K562 (cell line): ENCODE measurements around the gene FBXL13. TPM values are rescaled to one million over a fixed set of nuclear protein-coding genes. Genes with fewer than 3 reads are reported as not detected.

ENCODE experiments used
- E2F1 ChIP-seq: sonication (generic); formaldehyde crosslinking; IDR thresholded peaks from 2 replicates; pipeline ENCODE4 v1.8.1; 2023; ENCODE audit warnings: mild to moderate bottlenecking, missing genetic modification reagents, moderate library complexity
- GMEB1 ChIP-seq: fragments of 250-450 bp; sonication (Bioruptor Pico); IDR thresholded peaks from 2 replicates; pipeline ENCODE4 v1.4.0; 2020; ENCODE audit warnings: mild to moderate bottlenecking
- HLTF ChIP-seq: fragments of 450-650 bp; IDR thresholded peaks from 2 replicates; pipeline ENCODE4 v1.6.1; 2016
- PURB ChIP-seq: sonication (generic); formaldehyde crosslinking; IDR thresholded peaks from 2 replicates; pipeline ENCODE4 v1.9.0; 2021; ENCODE audit warnings: low read depth, mild to moderate bottlenecking, missing genetic modification reagents
- RNF219 ChIP-seq: fragments of 250-450 bp; sonication (Bioruptor Pico); IDR thresholded peaks from 2 replicates; pipeline ENCODE4 v1.5.0; 2022; ENCODE audit warnings: mild to moderate bottlenecking
- SIN3A ChIP-seq, 2 experiments: fragments of 150-350 bp in 1 of 2; IDR thresholded peaks; 2 replicates each; pipeline ENCODE4 v1.6.1; 2011 to 2016; ENCODE audit warnings: borderline replicate concordance in 2 of 2, low read depth in 2 of 2, low read length in 2 of 2, mild to moderate bottlenecking in 2 of 2, moderate library complexity in 2 of 2; ENCODE audit not compliant: control insufficient read depth in 1 of 2
- SMAD4 ChIP-seq: fragments of 250-450 bp; sonication (Bioruptor Pico); conservative IDR thresholded peaks from 2 replicates; pipeline ENCODE4 v1.8.0; 2021; ENCODE audit warnings: inconsistent platforms, mild to moderate bottlenecking, moderate library complexity
- TEAD4 ChIP-seq, 2 experiments: sonication (generic) in 1 of 2; formaldehyde crosslinking in 1 of 2; IDR thresholded peaks; 2 replicates each; pipeline versions ENCODE4 v1.6.1 to v1.8.0; 2012 to 2022; ENCODE audit warnings: borderline replicate concordance in 1 of 2, inconsistent platforms in 1 of 2, low read length in 1 of 2, mild to moderate bottlenecking in 1 of 2, missing genetic modification reagents in 1 of 2
- VEZF1 ChIP-seq: fragments of 200-800 bp; sonication (Bioruptor generic); IDR thresholded peaks from 2 replicates; pipeline ENCODE4 v1.6.1; 2017; ENCODE audit warnings: missing genetic modification characterization, missing compliant biosample characterization
- ZNF124 ChIP-seq: sonication (generic); formaldehyde crosslinking; IDR thresholded peaks from 2 replicates; pipeline ENCODE4 v1.8.1; 2022; ENCODE audit warnings: missing genetic modification reagents
- ZNF780A ChIP-seq: fragments of 250-450 bp; sonication (Bioruptor Pico); IDR thresholded peaks from 2 replicates; pipeline ENCODE4 v1.5.0; 2021; ENCODE audit warnings: mild to moderate bottlenecking
- ZSCAN29 ChIP-seq: fragments of 450-650 bp; IDR thresholded peaks from 2 replicates; pipeline ENCODE4 v1.6.1; 2017
- polyA plus RNA-seq, 8 experiments: library from polyadenylated mRNA; depleted of rRNA in 4 of 8; stranded (reverse) in 5 of 8; unstranded in 3 of 8; fragments of >200 nt; fragmentation: Nextera tagmentation in 2 of 8; fragmentation: Illumina TruSeq in 1 of 8; extraction: Ambion mirVana in 2 of 8; extraction: Trizol in 1 of 8; gene quantifications; 2 replicates each; pipeline versions ENCODE4 v1.2.1 to v1.2.3, GENCODE V29; 2011 to 2014; ENCODE audit warnings: inconsistent platforms in 1 of 8, missing spikeins in 1 of 8
- total RNA-seq, 7 experiments: library from RNA; depleted of rRNA in 6 of 7; stranded (reverse); fragments of >200 nt in 6 of 7; fragmentation: Illumina TruSeq in 2 of 7; extraction: Trizol in 2 of 7; gene quantifications; 2 replicates each; pipeline versions ENCODE4 v1.2.1 to v1.2.3, GENCODE V29; 2011 to 2021; ENCODE audit warnings: low replicate concordance in 1 of 7

The FBXL13 gene
- total and polyA plus RNA-seq, 9 of the 15 experiments (the other 6 are each of a cell fraction or from before 2014, with no cell fraction given): 16.3 to 55.0 (median 25.4) TPM

DNA sequence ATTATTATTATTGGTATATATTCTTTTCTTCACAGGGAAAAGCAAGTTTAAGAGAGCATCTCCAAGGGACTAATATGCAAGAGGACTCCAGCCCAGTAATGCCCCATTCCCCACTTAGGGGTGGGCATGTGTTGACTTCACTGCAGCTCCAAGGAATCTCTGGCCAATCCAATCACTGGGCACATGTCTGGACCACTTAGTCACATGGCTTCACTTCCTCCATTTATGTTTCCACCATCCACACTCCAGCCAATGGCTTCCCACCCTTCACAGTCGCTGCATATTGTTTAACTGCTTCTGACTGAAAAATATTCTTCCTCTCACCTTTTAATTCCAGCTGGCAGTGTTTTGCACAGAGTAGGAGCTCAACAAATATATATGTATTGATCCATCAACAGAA is 43.6 kb downstream of the FBXL13 start (continued):
- TF ChIP-seq PURB (no peak), ZSCAN29 (no peak), VEZF1 (no peak), E2F1 (CRISPR knock-in tag) (no peak), SMAD4 (CRISPR knock-in tag) (no peak), GMEB1 (CRISPR knock-in tag) (no peak), TEAD4 (IDR thresholded peaks at IDR 0.05; ENCODE audit: low read length) (no peak), TEAD4 (CRISPR knock-in tag; IDR thresholded peaks at IDR 0.05; ENCODE audit: borderline replicate concordance) (no peak), RNF219 (CRISPR knock-in tag) (no peak), ZNF780A (CRISPR knock-in tag) (no peak), SIN3A (IDR thresholded peaks at IDR 0.05; ENCODE audit: borderline replicate concordance in 2 of 2, control insufficient read depth in 1 of 2, low read depth in 2 of 2, low read length in 2 of 2) (no peak), HLTF (no peak), ZNF124 (no peak)
- TF ChIP-seq, all 486 proteins: peak for 0
